HG02973 (cell line): ENCODE measurements around the gene PPDPF.
"Not testable (repeated sequence)": the region's sequence is repeated elsewhere in the genome, so short reads cannot be mapped to it uniquely, and the experiment has no call there.

Experiments
- ATAC-seq: cut with Tn5 transposase; IDR thresholded peaks from one replicate; pipeline ENCODE4 v1.9.1; 2021; ENCODE audit warnings: moderate library complexity; ENCODE audit not compliant: unreplicated experiment

Gene PPDPF

GRCh38 chr20:63547725-63548480 is 27.3 kb downstream of the PPDPF start, which contains the start of gene SRMS:
TSS of gene SRMS (minus strand) at chr20:63547749. CDS start at chr20:63547463, 286 bp downstream.
- ATAC-seq: no peak

GRCh38 chr20:63548542-63548941 is 28.0 kb downstream of the PPDPF start:
- ATAC-seq: no peak

- no peak for ATAC-seq
These were observed 28.5 kb downstream of the PPDPF start for GRCh38 chr20:63549019-63549418.

GRCh38 chr20:63549679-63550282 is 29.2 kb downstream of the PPDPF start:
- ATAC-seq: no peak

- no peak for ATAC-seq
These were observed 30.5 kb downstream of the PPDPF start for GRCh38 chr20:63551068-63551467.

GRCh38 chr20:63552481-63553249 is 32.1 kb downstream of the PPDPF start:
- peak; percentile 31 for ATAC-seq

- ATAC-seq: peak; percentile 35
These were observed 32.8 kb downstream of the PPDPF start for GRCh38 chr20:63553251-63553932.

GRCh38 chr20:63553933-63554290 is 33.3 kb downstream of the PPDPF start, which contains the start of gene FNDC11:
TSS of gene FNDC11 (plus strand) at chr20:63554159. CDS start at chr20:63555664, 1,505 bp downstream.
- ATAC-seq: no peak

- no peak for ATAC-seq
These were observed 34.1 kb downstream of the PPDPF start for GRCh38 chr20:63554361-63555278.

- no peak for ATAC-seq
These were observed 35.3 kb downstream of the PPDPF start for GRCh38 chr20:63555661-63556381.

GRCh38 chr20:63556873-63557478 is 36.4 kb downstream of the PPDPF start:
- no peak for ATAC-seq

GRCh38 chr20:63557481-63557891 is 36.9 kb downstream of the PPDPF start:
- ATAC-seq: no peak

GRCh38 chr20:63558804-63559484 is 38.4 kb downstream of the PPDPF start:
- ATAC-seq: no peak

GRCh38 chr20:63559485-63560332 is 39.1 kb downstream of the PPDPF start:
- ATAC-seq: not testable (repeated sequence)

- ATAC-seq: no peak
These were observed 39.8 kb downstream of the PPDPF start for GRCh38 chr20:63560333-63560805.

- ATAC-seq: no peak
These were observed 40.5 kb downstream of the PPDPF start for GRCh38 chr20:63560856-63561609.
